ENCODE measurements around the gene RPL31. TPM values are rescaled to one million over a fixed set of nuclear protein-coding genes. Genes with fewer than 3 reads are reported as not detected.
A peak's percentile ranks its signal among the peaks of the same experiment; 100 is the strongest.

RPL31 gene
- total and polyA plus RNA-seq, 9 of the 15 experiments (the other 6 are each of a cell fraction or from before 2014, with no cell fraction given): 1,176 to 6,037 (median 2,997) TPM

GRCh38 chr2:101014264-101014857 lies 12.3 kb downstream of the RPL31 start:
- H3K4me1 ChIP-seq (replicated peaks in 1 of 2; ENCODE audit: control insufficient read depth in 2 of 2, insufficient read depth in 2 of 2, low read length in 2 of 2): no peaks in the 10 kb centered on the region
- H2AFZ ChIP-seq (ENCODE audit: low read depth, low read length): no peak overlapping the region
- H3K9me1 ChIP-seq (ENCODE audit: control insufficient read depth, insufficient read depth, low read length): no peaks in the 10 kb centered on the region
- ATAC-seq (no peak), FAIRE-seq (no peak), DNase-seq (ENCODE audit: extremely low read depth in 1 of 4, low spot score in 3 of 4) (no peak)
- no peak overlapping the region for H3K4me2 ChIP-seq (ENCODE audit: insufficient read depth, low read length)
- ChIA-PET CTCF (ENCODE audit: low intra/inter-chr PET ratio) (no interaction called here), POLR2A (interaction anchor here (0.6 kb wide), 1 partner anchor 13 kb away, joined by 3 read pairs; the partner anchor contains the start of gene RPL31)
- no TSS peak for BruUV-seq (replicated peaks)
- H3K36me3 ChIP-seq (ENCODE audit: control insufficient read depth, insufficient read depth, low read length): peaks cover 54% of the 10 kb centered on the region
- 94% methylated on average over 6 of the region's 6 CpGs for WGBS (ENCODE audit: insufficient coverage, low coverage, missing lambda C conversion rate)
- peaks cover 4% of the 10 kb centered on the region; the same call in 1 of the 3 replicates for H3K79me2 ChIP-seq (ENCODE audit: control insufficient read depth, insufficient read depth, low read length)
- H3K4me3 ChIP-seq: no peak overlapping the region
- H4K20me1 ChIP-seq (replicated peaks; ENCODE audit: control insufficient read depth, insufficient read depth, low read length): no peaks in the 10 kb centered on the region
- no peak overlapping the region for H3K9ac ChIP-seq (ENCODE audit: insufficient read depth in 1 of 2, low read depth in 2 of 2, low read length in 2 of 2)
- TF ChIP-seq MAFK (IDR thresholded peaks at IDR 0.05; ENCODE audit: low read length): peak; percentile 32; the same call in 1 of the 2 replicates
- no peak for TF ChIP-seq SLC30A9 (CRISPR knock-in tag; IDR thresholded peaks at IDR 0.05)
- TF ChIP-seq ZNF316 (IDR thresholded peaks at IDR 0.05): peak; percentile 52
- TF ChIP-seq ZNF224 (CRISPR knock-in tag; IDR thresholded peaks at IDR 0.05): no peak
- TF ChIP-seq TRIM28 (IDR thresholded peaks at IDR 0.05): no peak
- peak; percentile 40; the same call in 1 of the 2 replicates for TF ChIP-seq MAFF (IDR thresholded peaks at IDR 0.05; ENCODE audit: low read length)
- TF ChIP-seq BCL6 (CRISPR knock-in tag; IDR thresholded peaks at IDR 0.05): no peak
- no peak for TF ChIP-seq ZNF699 (CRISPR knock-in tag; IDR thresholded peaks at IDR 0.05; ENCODE audit: insufficient replicate concordance)
- H3K9me3 ChIP-seq (replicated peaks; ENCODE audit: control insufficient read depth, insufficient read depth, low read depth, low read length): 0 out of 2 replicates have a peak, but pooled peaks cover 2% of the 10 kb centered on the region
- no peaks in the 10 kb centered on the region for H3K27me3 ChIP-seq (ENCODE audit: control insufficient read depth in 2 of 2, insufficient read depth in 2 of 2, low read length in 2 of 2)
- in situ Hi-C loops (cut with MboI): no loop called here
- no peak overlapping the region for H3K27ac ChIP-seq (ENCODE audit: extremely low read depth, low read depth, low read length)
- intact Hi-C loops (cut with micrococcal nuclease): no loop called here
